SH-SY5Y (cell line): ENCODE measurements around the gene ST3GAL3.

Source experiments
- GATA2 ChIP-seq: IDR thresholded peaks from 2 replicates; pipeline ENCODE4 v1.6.1; 2011; ENCODE audit warnings: mild to moderate bottlenecking, low read depth, low read length
- GATA3 ChIP-seq: IDR thresholded peaks from 2 replicates; pipeline ENCODE4 v1.6.1; 2011; ENCODE audit warnings: low read depth, mild to moderate bottlenecking, low read length, moderate library complexity

ST3GAL3 gene

GRCh38 chr1:43830802-43831201, 123.5 kb downstream of the ST3GAL3 start:
- TF ChIP-seq GATA2 (no peak), GATA3 (no peak)

GRCh38 chr1:43831851-43832250, 124.5 kb downstream of the ST3GAL3 start:
- TF ChIP-seq GATA2 (no peak), GATA3 (no peak)

GRCh38 chr1:43832255-43832654, 124.9 kb downstream of the ST3GAL3 start:
- TF ChIP-seq GATA3, result no peak
- TF ChIP-seq GATA2, result no peak

- no peak for TF ChIP-seq GATA2
- no peak for TF ChIP-seq GATA3
Observed at GRCh38 chr1:43832998-43833397, 125.7 kb downstream of the ST3GAL3 start.

- TF ChIP-seq GATA2 (no peak), GATA3 (no peak)
Observed at GRCh38 chr1:43834280-43835081, 127.1 kb downstream of the ST3GAL3 start.

GRCh38 chr1:43835082-43836021, 128.0 kb downstream of the ST3GAL3 start:
- TF ChIP-seq GATA2 (no peak), GATA3 (no peak)

GRCh38 chr1:43836267-43836951, 129.1 kb downstream of the ST3GAL3 start:
- TF ChIP-seq GATA2 (no peak), GATA3 (no peak)

GRCh38 chr1:43839056-43839455, 131.7 kb downstream of the ST3GAL3 start:
- TF ChIP-seq GATA2 (peak; percentile 75), GATA3 (peak; percentile 54)

- no peak for TF ChIP-seq GATA3
- no peak for TF ChIP-seq GATA2
Observed at GRCh38 chr1:43841321-43842174, 134.2 kb downstream of the ST3GAL3 start.

GRCh38 chr1:43842175-43842498, 134.8 kb downstream of the ST3GAL3 start:
- TF ChIP-seq GATA3, result no peak
- no peak for TF ChIP-seq GATA2

- TF ChIP-seq GATA3, result no peak
- TF ChIP-seq GATA2, result no peak
Observed at GRCh38 chr1:43843684-43844083, 136.3 kb downstream of the ST3GAL3 start.

GRCh38 chr1:43844114-43844513, 136.8 kb downstream of the ST3GAL3 start:
- TF ChIP-seq GATA2, result no peak
- no peak for TF ChIP-seq GATA3

GRCh38 chr1:43847290-43847689, 140.0 kb downstream of the ST3GAL3 start:
- TF ChIP-seq GATA3 (no peak), GATA2 (no peak)
